ENCODE measurements around the gene RIBC1.
"Not testable (repeated sequence)": the region's sequence is repeated elsewhere in the genome, so short reads cannot be mapped to it uniquely, and the experiment has no call there.

The RIBC1 gene

DNA sequence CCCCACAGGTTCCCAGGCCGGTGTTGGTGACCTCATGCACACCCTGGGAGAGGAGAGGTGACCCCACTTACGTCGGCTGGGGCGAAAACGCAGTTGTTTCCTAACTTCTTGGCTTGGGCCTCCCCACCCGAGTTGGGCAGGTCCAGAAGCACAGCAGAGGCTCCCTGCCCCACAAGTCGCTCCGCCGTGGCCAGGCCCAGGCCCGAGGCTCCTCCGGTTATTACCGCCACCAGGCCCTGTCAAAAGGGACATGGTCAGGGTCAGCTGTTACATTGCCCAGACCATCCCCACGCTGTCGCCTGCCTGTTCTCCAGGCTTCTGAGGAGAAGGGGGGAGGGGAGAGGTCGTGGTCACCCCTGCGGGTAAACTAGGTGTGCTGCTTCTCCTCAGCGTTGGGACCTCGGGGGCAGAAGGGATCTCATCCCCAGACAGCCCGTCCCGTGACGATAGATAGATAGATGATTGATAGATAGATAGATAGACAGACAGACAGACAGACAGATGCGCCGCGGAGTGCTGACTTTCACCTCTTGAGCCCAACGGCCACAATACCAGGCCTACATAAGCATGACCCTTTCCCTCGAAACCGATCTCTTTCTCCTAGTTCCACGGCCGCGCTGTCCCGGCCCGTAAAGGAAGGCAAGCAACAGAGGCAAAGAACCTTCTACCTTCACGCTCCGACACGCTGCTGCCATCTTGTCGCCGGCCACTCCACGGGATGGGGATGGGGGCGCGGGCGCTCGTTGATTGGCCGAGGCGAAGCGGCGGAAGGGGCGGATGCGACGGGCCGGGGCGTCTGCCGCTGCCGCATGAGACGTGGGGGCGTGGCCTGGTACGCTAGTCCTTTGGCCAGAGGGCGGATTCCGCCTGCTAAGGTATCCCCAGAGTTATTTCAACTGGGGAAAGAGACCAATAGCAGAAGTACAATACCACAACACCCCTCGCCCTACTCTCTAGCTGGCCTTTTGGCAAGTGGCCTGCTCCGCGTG lies 11.3 kb downstream of the RIBC1 start, which contains the start of gene HSD17B10:
HSD17B10 (minus strand) TSS at position 720 of the 989 bp plus-strand sequence; CDS start at position 695, 25 bp downstream.
- no peak within 1 kb of the TSS for H3K27ac ChIP-seq
- no peak for DNase-seq (ENCODE audit: low read depth, low spot score)

DNA sequence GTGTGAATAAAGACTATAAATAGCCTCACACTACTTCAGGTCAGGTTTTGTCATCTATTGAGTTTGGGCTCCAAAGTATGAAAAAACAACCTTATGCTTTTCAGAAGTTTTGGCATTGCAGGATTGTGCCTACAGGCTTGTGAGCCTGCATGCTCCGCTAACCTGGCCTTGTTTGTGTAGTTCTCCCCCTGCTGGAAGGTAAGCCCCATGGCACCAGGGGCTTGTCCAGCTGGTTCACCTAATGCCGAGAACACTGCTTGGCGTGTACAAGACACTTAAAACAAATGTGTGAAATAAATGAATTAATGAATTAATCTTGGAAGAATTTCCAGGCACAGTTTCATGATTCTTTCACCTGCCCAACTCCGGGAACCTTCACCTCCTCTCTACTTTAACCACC lies 13.3 kb downstream of the RIBC1 start:
- DNase-seq (ENCODE audit: low read depth, low spot score), result no peak
- no peak overlapping the region for H3K27ac ChIP-seq

DNA sequence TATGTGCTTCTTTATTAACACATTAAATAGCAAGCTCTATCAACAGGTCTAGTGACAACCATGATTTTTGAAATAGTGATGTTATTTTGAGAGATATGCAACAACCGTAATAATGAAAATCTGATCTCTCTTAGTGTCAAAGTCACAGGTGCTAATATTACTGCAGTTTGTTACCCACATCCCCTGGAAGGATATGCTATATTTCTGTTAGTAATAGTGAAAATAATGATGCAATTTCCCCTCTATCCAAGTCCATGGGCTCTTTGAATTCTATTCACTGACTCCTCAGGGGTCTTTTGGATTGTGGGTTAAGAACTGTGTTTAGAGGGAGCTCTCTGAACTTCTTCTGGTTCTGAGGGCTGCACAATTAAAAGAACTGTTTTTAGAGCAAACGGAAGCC lies 14.5 kb downstream of the RIBC1 start:
- H3K27ac ChIP-seq, result no peak overlapping the region

DNA sequence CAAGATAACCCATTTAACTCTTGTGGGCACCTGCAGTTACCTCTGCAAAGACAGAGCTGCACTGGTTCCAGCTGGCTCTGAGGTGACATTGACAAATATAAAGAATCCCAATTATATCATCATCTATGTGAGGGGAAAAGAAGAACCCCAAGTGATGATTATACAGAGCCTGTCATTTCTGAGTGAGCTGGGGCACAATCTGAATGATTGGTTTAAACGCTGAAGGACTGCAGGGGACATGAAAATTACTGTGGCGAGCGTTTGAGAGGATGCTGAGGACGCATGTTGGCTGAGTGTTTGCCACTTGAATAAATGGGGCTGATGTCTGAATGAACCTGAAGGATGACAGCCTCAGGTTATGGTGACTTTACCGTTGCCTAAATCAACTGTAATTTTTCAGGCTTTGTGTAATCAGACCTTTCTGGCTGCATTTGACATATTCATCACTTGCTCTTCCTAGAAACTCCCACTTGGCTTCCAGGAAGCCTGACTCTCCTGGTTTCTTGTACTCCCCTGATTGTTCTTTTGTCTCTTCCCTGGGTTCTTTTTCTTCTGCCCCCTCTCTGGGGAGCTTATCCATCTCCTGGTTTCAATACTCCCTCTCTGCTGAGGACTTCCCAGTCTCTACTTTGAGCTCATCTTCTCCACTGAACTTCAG lies 15.6 kb downstream of the RIBC1 start:
- H3K27ac ChIP-seq, result no peak overlapping the region
- no peak for DNase-seq (ENCODE audit: low read depth, low spot score)

More for the DNA sequence above, 14.5 kb downstream of the RIBC1 start:
- DNase-seq (ENCODE audit: low read depth, low spot score), result no peak

DNA sequence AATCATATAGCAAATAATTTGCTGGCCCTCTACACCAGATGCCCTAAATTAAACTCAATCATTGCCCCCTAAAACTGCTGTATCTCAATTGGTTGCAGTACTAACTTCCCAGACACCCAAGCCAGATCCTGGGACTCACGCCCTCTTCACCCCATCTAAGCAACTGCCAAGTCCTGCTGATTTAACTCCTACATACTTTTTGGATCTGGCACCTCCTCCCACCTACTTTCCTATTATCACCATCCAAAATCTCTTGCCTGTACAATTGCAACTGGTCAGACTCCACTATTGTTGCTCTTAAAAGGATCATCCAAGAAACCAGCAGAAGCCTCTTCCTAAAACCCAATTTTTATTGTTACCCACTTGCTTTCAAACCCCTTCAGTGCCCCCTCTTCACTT lies 16.2 kb downstream of the RIBC1 start:
- H3K27ac ChIP-seq, result no peak overlapping the region
- no peak for DNase-seq (ENCODE audit: low read depth, low spot score)

GRCh38 chrX:53440101-53440500 lies 17.4 kb downstream of the RIBC1 start:
- no peak for DNase-seq (ENCODE audit: low read depth, low spot score)
- H3K27ac ChIP-seq, result peak overlapping the region; percentile 73

DNA sequence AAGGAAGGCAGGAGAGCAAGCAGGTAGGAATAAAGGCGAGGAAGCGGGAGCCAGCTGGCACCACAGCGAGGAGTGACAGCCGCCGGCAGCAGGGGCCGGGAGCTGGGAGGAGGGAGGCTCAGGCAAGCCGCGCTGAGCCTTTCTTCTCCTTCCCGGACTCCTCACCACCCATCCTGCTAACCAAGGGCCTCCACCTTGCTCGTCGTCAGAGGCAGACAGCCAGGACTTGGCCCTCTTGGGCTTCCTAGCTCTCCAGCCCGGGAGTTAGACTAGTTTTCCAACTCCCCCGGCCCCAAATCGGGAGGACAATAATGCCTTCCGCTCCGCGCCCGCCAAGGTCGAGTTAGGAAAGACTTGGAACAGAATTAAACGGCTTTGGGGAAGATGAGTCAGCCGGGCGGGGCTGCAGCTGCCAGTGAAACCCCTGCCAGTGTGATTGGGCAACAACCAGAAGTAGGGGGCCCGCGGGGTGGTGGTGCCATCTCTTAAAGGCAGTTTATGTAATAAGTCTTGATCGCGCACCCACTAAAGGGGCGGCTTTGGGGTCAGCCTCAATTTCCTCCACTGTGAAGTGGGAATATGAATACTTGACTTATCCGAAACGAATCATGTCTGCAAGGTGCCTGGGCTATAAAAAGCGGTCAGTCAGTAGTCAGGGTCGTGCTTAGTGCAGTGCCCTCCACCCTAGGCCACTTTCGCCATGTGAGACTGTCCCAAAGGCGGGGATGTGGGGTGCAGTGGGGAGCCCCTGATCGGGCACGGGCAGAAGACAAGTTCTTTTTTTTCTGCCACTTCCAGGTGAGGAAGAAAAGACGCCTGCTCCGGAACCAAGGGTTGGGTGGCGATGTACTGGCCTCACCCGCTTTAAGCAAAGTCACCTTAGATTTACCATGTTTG lies 18.2 kb downstream of the RIBC1 start:
- no peak for DNase-seq (ENCODE audit: low read depth, low spot score)
- H3K27ac ChIP-seq, result peak overlapping the region; percentile 73

GRCh38 chrX:53441531-53442321 lies 19.1 kb downstream of the RIBC1 start:
- peak overlapping the region; percentile 73 for H3K27ac ChIP-seq
- DNase-seq (ENCODE audit: low read depth, low spot score), result no peak

DNA sequence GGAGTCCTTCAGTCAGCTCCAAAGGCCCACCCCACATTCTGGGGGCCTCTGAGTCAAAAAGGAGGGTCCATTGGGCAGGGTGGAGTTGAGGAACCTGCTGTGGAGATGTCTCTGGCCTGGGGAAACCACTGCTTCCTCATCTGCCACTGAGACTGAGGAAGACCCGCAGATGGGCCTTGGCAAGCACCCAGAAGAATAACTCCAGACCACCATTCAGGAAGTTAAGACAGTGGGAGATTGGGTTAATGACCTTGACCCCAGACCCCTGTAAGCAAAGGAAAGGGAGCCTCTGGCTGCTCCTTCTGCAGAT lies 19.6 kb downstream of the RIBC1 start:
- DNase-seq (ENCODE audit: low read depth, low spot score), result no peak
- H3K27ac ChIP-seq, result no peak overlapping the region

DNA sequence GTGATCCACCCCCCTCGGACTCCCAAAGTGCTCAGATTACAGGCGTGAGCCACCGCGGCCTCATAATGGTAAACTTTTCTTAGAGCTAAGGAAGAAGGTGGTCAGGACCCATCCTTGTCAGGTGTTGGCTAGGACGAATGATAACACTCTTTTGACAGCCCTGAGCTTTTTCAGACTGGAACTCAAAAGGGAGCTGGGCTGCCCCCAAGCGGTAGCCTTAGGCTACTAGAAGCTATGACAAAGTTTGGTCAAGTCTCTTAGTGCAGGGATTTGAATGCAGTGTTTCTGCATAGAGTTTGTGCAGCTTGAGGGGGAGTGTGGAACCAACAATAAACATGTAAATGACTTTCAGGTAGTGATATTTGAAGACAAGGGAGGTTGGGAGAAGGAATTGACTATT lies 23.3 kb downstream of the RIBC1 start:
- H3K27ac ChIP-seq, result no peak overlapping the region
- DNase-seq (ENCODE audit: low read depth, low spot score), result no peak

DNA sequence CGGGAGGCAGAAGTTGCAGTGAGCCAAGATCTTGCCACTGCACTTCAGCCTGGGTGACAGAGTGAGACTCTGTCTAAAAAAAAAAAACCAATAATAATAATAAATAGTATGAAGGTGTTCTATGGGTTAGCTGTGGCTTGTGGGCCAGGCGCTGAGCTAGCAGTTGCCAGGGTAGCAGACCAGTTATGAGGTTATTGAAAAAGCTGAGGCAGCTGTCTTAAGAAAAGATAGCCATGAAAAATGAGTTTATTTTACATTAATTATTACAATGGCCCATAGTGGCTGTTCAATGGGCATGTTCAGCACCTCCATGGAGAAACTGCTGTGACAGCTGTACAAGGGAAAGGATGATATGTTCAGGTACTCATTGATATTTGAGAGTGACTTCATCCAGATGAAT lies 24.8 kb downstream of the RIBC1 start:
- no peak overlapping the region for H3K27ac ChIP-seq
- no peak for DNase-seq (ENCODE audit: low read depth, low spot score)

- DNase-seq (ENCODE audit: low read depth, low spot score), result no peak
These were observed 27.0 kb downstream of the RIBC1 start for GRCh38 chrX:53449632-53450031.

DNA sequence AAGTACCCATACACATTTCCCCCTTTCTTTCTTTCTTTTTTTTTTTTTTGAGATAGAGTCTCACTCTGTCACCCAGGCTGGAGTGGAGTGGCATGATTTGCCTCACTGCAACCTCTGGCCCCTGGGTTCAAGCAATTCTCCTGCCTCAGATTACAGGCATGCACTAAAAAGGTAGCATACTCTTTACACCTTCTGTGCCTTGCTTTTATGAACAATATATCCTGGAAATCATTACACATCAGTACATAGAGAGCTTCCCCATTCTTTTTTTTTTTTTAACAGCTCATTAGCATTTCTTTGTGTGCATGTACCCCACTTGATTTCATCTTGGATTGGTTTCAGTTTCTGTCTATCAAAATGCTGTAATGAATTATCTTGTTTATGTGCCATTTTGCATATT lies 30.1 kb downstream of the RIBC1 start:
- no peak overlapping the region for H3K27ac ChIP-seq
- no peak for DNase-seq (ENCODE audit: low read depth, low spot score)

More at GRCh38 chrX:53449632-53450031, 27.0 kb downstream of the RIBC1 start:
- H3K27ac ChIP-seq, result no peak overlapping the region

- no peak for DNase-seq (ENCODE audit: low read depth, low spot score)
- H3K27ac ChIP-seq, result peak overlapping the region; percentile 45
These were observed 33.6 kb downstream of the RIBC1 start for GRCh38 chrX:53456254-53456653.

DNA sequence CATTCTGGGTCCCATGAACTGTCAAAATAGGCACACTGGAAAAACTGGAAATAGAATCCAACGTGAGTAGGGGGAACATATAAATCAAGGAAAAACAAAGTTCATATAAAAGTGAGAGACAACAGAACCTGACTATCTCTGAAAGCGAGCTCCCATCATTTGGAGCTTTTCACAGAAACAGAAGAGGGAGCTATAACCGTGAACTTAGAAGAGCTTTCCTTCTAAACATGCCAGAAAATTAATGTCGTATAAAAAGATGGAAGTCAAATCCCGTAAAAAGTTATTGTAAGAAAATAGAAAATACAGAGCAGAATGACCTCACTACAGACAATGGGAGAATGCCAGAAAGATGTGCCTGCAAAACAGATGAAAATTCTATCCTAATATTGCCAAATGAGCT lies 35.4 kb downstream of the RIBC1 start:
- no peak for DNase-seq (ENCODE audit: low read depth, low spot score)

DNA sequence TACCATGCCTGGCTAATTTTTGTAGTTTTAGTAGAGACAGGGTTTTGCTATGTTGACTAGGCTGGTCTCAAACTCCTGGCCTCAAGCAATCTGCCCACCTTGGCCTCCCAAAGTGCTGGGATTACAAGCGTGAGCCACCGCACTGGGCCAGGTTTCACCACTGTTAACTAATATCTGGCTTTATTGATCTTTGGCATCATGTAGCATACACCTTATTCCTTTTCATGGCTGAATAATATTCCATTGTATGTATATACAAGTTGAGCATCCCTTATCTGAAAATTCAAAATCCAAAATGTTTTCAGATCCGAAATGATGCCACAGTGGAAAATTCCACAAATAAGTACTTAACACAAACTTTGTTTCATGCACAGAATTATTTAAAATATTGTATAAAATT lies 46.0 kb downstream of the RIBC1 start:
- H3K27ac ChIP-seq; DNase-seq (ENCODE audit: low read depth, low spot score): not testable (repeated sequence)

More for the DNA sequence above, 35.4 kb downstream of the RIBC1 start:
- H3K27ac ChIP-seq, result no peak overlapping the region

GRCh38 chrX:53471346-53471745 lies 48.7 kb downstream of the RIBC1 start:
- DNase-seq (ENCODE audit: low read depth, low spot score), result no peak
- H3K27ac ChIP-seq, result no peak overlapping the region

GRCh38 chrX:53474707-53475106 lies 52.0 kb downstream of the RIBC1 start:
- no peak for DNase-seq (ENCODE audit: low read depth, low spot score)
- H3K27ac ChIP-seq, result no peak overlapping the region

- DNase-seq (ENCODE audit: low read depth, low spot score), result peak; percentile 83
- H3K27ac ChIP-seq, result peak overlapping the region; percentile 60
These were observed 53.7 kb downstream of the RIBC1 start for GRCh38 chrX:53476371-53476770.

DNA sequence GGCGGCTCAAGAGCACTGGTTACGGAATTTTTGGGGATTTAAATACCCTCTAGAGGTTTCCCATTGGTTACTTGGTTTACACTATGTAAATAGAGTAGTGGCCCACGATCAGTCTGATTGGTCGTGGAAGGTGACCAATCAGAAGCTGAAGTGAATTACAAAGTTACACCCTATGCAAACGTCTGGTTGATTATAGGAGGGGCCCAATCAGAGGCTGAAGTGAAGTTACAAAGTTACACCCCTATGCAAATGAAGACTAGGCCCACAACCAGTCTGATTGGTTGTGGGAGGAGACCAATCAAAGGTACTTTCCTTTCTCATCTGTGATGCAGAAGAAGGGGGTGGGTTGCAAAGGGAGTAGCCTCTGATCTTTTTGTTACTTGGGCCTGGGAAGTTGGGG lies 56.6 kb downstream of the RIBC1 start:
- no peak overlapping the region for H3K27ac ChIP-seq
- DNase-seq (ENCODE audit: low read depth, low spot score), result no peak
